Hepatic stellate cell (primary cell): ENCODE measurements around the gene NAV3.
A peak's percentile ranks its signal among the peaks of the same experiment; 100 is the strongest.

Source experiments
- DNase-seq: peaks from one replicate; pipeline ENCODE4 v3.0.0; 2011; ENCODE audit warnings: low spot score

Gene NAV3

DNA sequence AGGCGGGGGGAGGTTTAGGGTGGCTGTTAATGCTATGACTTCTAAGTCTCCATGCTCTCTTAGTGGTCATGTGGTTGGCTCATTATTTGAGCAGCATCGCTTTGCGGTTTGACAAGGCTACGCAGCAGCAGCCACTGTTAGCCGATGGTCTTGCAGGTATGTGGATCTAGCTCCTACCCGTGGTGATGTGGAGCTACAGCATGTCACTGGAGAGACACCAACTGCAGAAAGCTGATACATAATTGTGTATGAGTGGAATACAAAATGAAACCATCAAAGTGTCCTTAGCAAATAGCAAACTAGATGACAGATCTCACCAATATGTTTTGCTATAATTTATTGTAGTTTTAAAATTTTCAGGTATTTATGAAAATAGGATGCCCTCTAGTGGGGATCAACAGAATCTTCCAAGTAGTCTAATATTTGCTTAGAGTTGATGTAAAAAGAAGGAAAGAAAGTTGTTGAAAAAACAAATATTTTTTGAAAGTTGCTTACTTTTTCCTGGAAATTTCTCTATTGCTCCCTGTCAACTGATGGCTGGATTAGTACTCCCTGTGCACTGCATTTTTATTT is 94.9 kb downstream of the NAV3 start:
- DNase-seq: peak; percentile 36

DNA sequence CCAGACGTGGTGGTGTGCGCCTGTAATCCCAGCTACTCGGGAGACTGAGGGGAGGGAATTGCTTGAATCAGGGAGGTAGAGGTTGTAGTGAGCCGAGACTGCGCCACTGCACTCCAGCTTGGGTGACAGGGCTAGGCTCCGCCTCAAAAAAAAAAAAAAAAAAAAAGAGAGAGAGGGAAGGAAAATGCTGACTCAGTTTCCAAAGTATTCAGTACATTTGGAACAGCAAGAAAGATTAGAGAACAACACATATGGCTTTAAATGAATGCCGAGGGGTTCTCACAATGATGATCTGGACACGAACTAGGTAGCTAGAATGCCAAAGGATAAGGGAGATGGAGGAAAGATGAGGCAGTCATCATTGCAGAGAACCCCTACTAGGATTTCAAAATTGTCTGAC is 97.4 kb downstream of the NAV3 start:
- no peak for DNase-seq

- DNase-seq: no peak
Measured at GRCh38 chr12:77932216-77932615, 101.5 kb downstream of the NAV3 start.

DNA sequence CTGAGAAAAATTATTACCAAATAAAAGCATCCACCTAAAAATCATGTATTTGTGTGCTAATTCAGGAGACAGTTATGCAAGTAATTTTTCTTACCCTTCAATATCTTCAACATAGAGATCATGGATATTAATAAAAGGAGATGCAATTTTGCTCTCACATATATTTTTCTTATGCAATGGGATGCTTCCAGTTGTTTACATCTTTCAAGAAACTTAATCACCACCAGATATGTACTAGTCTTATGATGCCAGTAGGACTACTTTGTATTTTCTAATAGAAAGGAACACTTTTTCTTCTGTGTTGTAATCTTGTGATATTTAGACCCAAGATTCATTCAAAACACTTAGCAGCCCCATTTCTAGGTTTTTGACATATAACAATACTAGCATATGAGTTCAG is 107.6 kb downstream of the NAV3 start:
- DNase-seq: no peak

GRCh38 chr12:77940011-77940423 is 109.3 kb downstream of the NAV3 start:
- peak; percentile 20 for DNase-seq

GRCh38 chr12:77940567-77940966 is 109.9 kb downstream of the NAV3 start:
- no peak for DNase-seq

- no peak for DNase-seq
Measured at GRCh38 chr12:77941401-77941800, 110.7 kb downstream of the NAV3 start.

- DNase-seq: peak; percentile 19
Measured at GRCh38 chr12:77943466-77943865, 112.8 kb downstream of the NAV3 start.

GRCh38 chr12:77946541-77947061 is 115.9 kb downstream of the NAV3 start:
- DNase-seq: no peak

DNA sequence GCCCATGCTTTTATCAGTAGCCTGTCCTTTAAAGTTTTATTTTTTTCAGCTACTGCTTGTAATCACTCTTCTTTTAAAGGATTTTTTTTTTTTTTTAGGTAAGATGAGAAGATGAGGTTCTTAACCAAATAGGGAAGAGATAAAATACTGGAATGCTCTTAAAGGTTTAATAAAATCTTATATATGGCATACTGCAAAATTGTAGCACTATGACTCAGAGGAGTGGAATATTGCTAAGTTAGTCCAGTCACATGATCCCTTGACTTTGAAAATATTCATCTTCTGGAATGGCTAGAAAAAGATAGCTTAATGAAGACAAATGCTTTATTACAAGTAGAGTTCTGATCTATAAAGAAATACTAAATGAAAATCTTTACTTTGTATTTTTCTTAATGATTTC is 116.6 kb downstream of the NAV3 start:
- DNase-seq: peak; percentile 9

GRCh38 chr12:77947746-77948145 is 117.1 kb downstream of the NAV3 start:
- DNase-seq: no peak

- no peak for DNase-seq
Measured at GRCh38 chr12:77949943-77950342, 119.2 kb downstream of the NAV3 start.

DNA sequence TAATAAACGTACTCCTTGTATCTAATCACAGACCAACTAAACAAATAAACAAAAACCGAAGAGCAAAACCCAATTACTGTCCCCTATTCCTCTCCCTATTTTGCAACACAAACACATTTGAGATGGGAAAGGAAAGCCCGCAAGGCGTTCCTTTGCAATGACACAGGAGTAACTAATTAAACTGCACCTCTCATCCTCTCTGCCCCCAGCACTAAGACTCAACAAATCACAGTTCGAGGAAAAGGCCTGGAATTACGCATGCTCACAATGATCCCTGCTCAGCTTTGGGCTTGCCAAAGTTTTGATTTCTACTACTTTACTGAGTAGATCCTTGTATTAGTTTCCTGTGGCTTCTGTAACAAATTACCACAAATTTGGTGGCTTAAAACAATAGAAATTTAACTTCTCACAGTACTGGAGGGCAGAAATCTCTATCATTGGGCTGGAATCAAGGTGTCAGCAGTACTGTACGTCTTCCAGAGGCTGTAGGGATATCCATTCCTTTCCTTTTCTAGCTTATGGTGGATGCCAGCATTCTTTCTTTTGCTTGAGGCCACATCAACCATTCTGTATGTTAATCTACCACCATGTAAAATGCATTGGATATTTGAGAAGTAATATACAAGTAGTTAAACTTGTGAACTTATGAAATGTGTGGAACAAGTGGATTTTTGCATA is 123.0 kb downstream of the NAV3 start:
- no peak for DNase-seq

DNA sequence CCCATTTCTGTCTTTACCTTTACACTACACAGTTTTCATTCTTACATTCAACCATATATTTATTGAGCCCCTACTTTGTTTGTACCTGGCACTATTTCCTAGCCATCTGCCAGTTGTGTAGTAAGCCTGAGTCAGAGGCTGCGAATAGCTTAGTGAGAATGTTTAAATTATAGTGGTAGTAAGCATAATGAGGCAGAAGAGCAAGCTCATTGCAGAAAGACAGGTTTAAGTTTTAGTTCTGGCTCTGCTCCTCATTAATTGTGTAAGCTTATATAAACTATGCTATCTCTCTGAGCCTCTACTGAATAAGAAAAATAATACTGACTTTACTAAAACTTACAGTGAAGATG is 123.5 kb downstream of the NAV3 start:
- no peak for DNase-seq

GRCh38 chr12:77957062-77957461 is 126.4 kb downstream of the NAV3 start:
- no peak for DNase-seq

- DNase-seq: no peak
Measured at GRCh38 chr12:77963576-77964178, 133.0 kb downstream of the NAV3 start.

- DNase-seq: no peak
Measured at GRCh38 chr12:77965790-77966189, 135.1 kb downstream of the NAV3 start.

DNA sequence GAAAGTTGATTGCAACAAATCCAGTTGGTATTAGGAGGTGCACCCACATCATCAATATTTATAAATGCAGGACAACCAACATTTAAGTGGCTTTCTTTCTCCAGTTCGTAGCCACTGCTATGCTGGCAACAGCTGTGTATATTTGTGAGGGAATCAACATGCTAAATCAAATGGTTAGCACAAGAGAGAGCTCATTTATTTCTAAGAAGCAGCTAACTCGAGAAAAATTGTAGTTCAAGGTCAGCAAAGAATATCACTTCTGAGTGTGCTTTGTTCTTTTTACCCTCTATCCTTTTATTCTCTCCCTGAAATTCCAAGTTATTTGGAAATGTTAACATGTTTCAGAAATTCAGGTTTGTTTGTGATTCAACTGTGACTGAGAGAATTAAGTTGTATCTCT is 137.3 kb downstream of the NAV3 start:
- no peak for DNase-seq

GRCh38 chr12:77968571-77968970 is 137.9 kb downstream of the NAV3 start:
- no peak for DNase-seq

DNA sequence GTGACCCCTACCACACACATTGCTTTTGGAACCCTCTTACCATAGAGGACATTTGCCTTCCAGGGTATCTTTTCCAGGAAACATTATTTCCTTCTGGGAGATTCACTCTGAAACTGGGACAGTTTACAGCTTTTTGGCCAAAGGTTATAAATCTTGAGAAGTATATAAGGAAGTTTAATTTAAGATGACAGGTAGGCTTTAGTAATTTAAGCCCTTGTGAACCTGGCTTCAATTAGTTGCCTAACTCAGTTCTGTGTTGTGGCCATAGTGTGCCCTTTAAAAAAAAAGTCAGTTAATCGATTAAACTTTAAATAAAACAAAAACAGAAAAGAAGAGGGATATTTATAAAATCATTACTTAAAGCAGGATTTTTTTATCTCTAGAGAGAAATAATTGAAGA is 142.9 kb downstream of the NAV3 start:
- no peak for DNase-seq

GRCh38 chr12:77974645-77975044 is 144.0 kb downstream of the NAV3 start:
- no peak for DNase-seq

DNA sequence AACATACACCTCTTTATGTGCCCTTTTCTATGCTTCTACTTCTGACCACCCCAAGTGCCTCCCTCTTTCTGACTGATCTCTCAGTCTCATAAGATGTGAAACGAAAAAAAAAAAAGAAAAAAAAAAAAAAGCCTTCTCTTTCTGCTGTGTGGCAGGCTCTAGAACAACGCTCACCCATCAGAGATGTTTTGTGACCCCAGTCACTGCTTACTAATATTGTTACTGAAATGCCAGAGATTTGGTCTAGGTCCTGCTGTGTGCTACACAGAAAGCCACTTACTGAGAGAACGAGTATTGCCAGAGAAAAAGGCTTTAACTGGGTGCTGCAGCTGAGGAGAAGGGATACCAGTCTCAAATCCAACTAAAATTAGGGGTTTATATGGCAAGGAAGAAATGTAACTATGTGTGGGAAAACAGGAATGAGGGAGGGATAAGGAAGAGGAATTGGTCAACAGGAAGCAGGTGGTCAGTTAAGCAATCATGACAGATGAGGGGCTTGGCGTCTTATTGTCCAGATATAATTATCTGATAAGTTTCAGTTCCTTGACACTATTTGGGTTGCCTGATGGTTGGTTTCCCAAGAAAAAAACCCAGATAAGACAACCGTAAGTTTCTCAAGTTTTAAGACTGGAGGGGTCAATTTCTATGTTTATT is 149.0 kb downstream of the NAV3 start:
- DNase-seq: no peak

- DNase-seq: no peak
Measured at GRCh38 chr12:77980782-77981181, 150.1 kb downstream of the NAV3 start.
